Measurements from ENCODE around the gene ANO2. TPM values are rescaled to one million over a fixed set of nuclear protein-coding genes. Genes with fewer than 3 reads are reported as not detected.

The ANO2 gene
- total RNA-seq, 2 donors from 2014 or later: 14.3 to 28.5 TPM

GRCh38 chr12:5588176-5588575 is 356.9 kb downstream of the ANO2 start:
- Histone ChIP-seq H3K27me3 (ENCODE audit: control insufficient read depth, insufficient read depth, low read length, poor library complexity, severe bottlenecking) (no peaks in the 10 kb centered on the region), H3K9ac (ENCODE audit: extremely low read depth, low read length, poor library complexity, severe bottlenecking) (no peak overlapping the region), H3K4me1 (ENCODE audit: control insufficient read depth, insufficient read depth, low read length) (peaks cover 16% of the 10 kb centered on the region), H3K36me3 (ENCODE audit: control insufficient read depth, insufficient read depth, low read length) (no peaks in the 10 kb centered on the region), H3K9me3 (ENCODE audit: control insufficient read depth, low read length) (no peaks in the 10 kb centered on the region), H3K4me3 (ENCODE audit: low read length) (no peak overlapping the region), H3K27ac (ENCODE audit: low read depth, low read length) (no peak overlapping the region)
- Mint-ChIP-seq H3K27ac (peak overlapping the region; percentile 12), H3K36me3 (ENCODE audit: low read depth) (peaks cover 21% of the 10 kb centered on the region), H3K4me1 (peaks cover 42% of the 10 kb centered on the region), H3K9me3 (no peaks in the 10 kb centered on the region), H3K27me3 (ENCODE audit: insufficient read depth) (no peaks in the 10 kb centered on the region), H3K4me3 (no peak overlapping the region)
- TF ChIP-seq CTCF (conservative IDR thresholded peaks at IDR 0.05): no peak
- DNase-seq: no peak
- WGBS, 2 experiments (ENCODE audit: insufficient coverage in 1 of 2, insufficient read length in 1 of 2): 94% methylated on average over 6 of the region's 7 CpGs

GRCh38 chr12:5587711-5588121 is 357.3 kb downstream of the ANO2 start:
- Histone ChIP-seq H3K27ac (ENCODE audit: low read depth, low read length) (no peak overlapping the region), H3K9ac (ENCODE audit: extremely low read depth, low read length, poor library complexity, severe bottlenecking) (no peak overlapping the region), H3K9me3 (ENCODE audit: control insufficient read depth, low read length) (no peaks in the 10 kb centered on the region), H3K36me3 (ENCODE audit: control insufficient read depth, insufficient read depth, low read length) (no peaks in the 10 kb centered on the region), H3K4me3 (ENCODE audit: low read length) (no peak overlapping the region), H3K4me1 (ENCODE audit: control insufficient read depth, insufficient read depth, low read length) (peaks cover 16% of the 10 kb centered on the region), H3K27me3 (ENCODE audit: control insufficient read depth, insufficient read depth, low read length, poor library complexity, severe bottlenecking) (no peaks in the 10 kb centered on the region)
- no peak for TF ChIP-seq CTCF (conservative IDR thresholded peaks at IDR 0.05)
- 78 to 81% methylated on average over 3 to 5 of the region's 5 CpGs for WGBS, 2 experiments (ENCODE audit: insufficient coverage in 1 of 2, insufficient read length in 1 of 2)
- Mint-ChIP-seq H3K4me3 (no peak overlapping the region), H3K27ac (peak overlapping the region; percentile 42), H3K36me3 (ENCODE audit: low read depth) (peaks cover 21% of the 10 kb centered on the region), H3K4me1 (peaks cover 39% of the 10 kb centered on the region), H3K27me3 (ENCODE audit: insufficient read depth) (no peaks in the 10 kb centered on the region), H3K9me3 (no peaks in the 10 kb centered on the region)
- peak; percentile 79 for DNase-seq

- WGBS, 2 experiments (ENCODE audit: insufficient coverage in 1 of 2, insufficient read length in 1 of 2): 70 to 79% methylated on average over 4 of the region's 4 CpGs
- TF ChIP-seq CTCF (conservative IDR thresholded peaks at IDR 0.05): no peak
- Histone ChIP-seq H3K36me3 (ENCODE audit: control insufficient read depth, insufficient read depth, low read length) (no peaks in the 10 kb centered on the region), H3K9ac (ENCODE audit: extremely low read depth, low read length, poor library complexity, severe bottlenecking) (no peak overlapping the region), H3K27me3 (ENCODE audit: control insufficient read depth, insufficient read depth, low read length, poor library complexity, severe bottlenecking) (no peaks in the 10 kb centered on the region), H3K4me1 (ENCODE audit: control insufficient read depth, insufficient read depth, low read length) (peaks cover 16% of the 10 kb centered on the region), H3K27ac (ENCODE audit: low read depth, low read length) (no peak overlapping the region), H3K9me3 (ENCODE audit: control insufficient read depth, low read length) (no peaks in the 10 kb centered on the region), H3K4me3 (ENCODE audit: low read length) (no peak overlapping the region)
- peak overlapping the region; percentile 50 for H3K27ac Mint-ChIP-seq
- peaks cover 17% of the 10 kb centered on the region for H3K36me3 Mint-ChIP-seq (ENCODE audit: low read depth)
- H3K4me3 Mint-ChIP-seq: no peak overlapping the region
- H3K27me3 Mint-ChIP-seq (ENCODE audit: insufficient read depth): no peaks in the 10 kb centered on the region
- no peak for DNase-seq
- peaks cover 43% of the 10 kb centered on the region for H3K4me1 Mint-ChIP-seq
- H3K9me3 Mint-ChIP-seq: no peaks in the 10 kb centered on the region
Measured at GRCh38 chr12:5586201-5586600, 358.9 kb downstream of the ANO2 start.

Measured in endodermal cell (in vitro differentiated cells).